HG03108 (cell line): ENCODE data around the gene PRR7.
A peak's percentile ranks its signal among the peaks of the same experiment; 100 is the strongest.

Experiments used
- ATAC-seq: cut with Tn5 transposase; IDR thresholded peaks from one replicate; pipeline ENCODE4 v1.9.1; 2021; ENCODE audit warnings: moderate library complexity; ENCODE audit not compliant: unreplicated experiment

The PRR7 gene

DNA sequence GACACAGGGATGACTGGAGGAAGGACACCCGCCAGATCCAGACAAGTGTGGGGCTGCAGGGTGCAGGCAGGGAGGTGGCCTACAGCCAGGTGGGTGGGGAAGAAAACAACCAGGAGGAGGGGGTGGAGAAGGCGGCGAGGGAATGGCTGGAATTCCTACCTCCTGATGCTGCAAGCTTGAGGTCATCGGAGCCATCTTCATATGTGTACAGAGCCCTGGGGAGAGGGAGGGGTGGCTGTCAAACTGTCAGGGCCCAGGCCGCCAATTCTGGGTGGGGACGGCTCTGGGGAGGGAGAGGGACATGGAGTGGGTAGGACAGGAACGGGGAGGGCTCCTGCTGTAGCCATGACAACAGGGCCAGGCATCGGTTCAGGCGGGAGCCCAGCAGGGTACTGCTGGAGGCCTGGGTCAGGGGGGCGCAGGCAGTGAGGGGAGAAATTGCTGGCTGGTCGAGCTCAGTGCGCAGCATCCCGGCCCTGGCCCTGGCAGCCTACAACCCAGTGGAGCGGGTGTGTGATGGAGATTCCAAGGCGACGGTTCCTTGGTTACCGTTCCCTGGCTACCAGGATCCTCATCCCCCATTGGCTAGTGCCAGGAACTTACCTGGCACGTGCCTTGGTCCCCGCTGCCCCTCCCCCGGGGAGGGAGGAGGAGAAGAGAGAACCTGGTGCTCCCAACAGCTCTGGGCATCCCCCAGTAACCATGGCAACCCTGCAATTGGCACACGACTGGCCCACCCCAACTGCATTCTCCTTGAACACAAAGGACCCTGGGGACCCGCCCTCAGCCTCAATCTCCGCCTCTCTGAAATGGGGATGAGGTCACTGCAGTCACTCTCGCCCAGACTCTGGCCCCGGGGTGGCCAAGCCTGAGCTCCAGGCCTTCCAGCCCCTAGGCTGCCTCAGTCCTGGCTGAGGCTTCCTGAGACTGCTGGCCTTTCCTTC lies 22.3 kb downstream of the PRR7 start:
- ATAC-seq, result no peak

DNA sequence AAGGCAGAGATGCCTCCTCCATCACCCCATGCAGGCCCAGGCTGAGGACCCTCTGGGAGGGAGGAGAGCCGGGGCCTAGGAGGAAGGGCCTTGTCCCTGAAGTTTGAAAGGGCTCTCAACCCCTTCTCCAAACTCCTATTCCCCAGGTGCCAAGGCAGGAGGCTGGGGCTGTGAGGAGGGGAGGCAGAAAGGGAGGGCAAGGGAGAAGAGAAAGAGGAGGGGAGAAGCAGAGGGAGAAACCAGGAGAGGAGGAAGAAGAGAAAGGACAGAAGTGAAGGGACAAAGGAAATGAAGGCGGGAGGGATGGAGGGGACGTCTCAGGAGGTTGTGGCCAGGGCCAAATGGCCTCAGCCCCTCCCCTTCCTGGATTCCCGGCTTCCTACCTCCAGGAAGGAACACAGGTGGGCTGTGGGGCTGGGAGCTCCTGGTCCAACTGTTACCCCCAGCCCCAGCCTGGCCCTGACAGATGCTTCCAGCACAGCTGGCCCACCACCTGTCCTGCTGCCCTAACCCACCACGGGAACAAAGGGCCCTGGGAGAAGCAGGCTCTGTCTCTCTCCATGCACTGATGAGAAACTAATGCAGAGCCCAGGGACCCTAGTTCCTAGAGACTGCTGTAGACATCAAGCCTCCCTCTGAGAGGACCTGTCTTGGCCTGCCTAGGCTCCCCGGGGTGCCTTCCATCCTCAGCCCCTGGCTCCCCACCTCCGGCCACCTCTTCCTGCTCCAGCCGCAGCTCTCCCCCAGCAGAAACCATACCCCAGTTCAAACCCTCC lies 23.3 kb downstream of the PRR7 start:
- ATAC-seq, result no peak

DNA sequence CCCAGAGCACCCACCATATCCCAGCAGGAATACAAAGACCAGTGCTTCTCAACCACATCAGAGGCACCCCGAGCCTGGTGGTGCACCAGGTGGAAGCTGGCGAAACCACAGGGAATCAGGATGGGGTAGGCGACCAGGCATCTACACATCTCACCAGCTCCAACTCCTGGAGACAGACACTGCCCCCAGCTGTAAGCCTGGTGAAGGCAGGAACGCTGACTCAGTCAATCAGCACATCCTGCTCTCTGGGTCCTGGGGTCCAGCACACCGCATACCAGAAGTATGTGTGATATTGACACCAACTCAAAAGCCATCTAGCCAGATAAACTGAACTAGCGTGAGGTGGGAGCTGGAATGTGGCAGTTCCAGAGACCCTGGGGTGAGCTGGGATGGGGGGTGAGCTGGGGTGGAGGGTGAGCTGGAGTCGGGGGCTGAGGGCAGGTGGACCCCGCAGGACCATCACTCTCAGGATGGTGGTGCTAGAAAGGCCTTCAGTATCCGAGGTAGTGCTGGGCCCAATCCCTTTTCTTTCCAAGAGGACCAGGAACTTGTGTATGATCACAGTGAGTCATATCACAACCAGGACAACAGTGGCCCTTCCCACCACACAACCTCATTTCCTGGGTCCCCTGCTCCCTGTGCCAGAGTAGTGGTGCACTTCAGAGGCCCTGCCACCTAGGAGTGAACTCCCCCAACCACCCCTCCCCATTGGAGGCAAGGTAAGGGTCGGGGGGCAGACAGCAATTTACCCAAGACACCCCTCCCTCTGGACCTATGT lies 24.3 kb downstream of the PRR7 start:
- no peak for ATAC-seq

DNA sequence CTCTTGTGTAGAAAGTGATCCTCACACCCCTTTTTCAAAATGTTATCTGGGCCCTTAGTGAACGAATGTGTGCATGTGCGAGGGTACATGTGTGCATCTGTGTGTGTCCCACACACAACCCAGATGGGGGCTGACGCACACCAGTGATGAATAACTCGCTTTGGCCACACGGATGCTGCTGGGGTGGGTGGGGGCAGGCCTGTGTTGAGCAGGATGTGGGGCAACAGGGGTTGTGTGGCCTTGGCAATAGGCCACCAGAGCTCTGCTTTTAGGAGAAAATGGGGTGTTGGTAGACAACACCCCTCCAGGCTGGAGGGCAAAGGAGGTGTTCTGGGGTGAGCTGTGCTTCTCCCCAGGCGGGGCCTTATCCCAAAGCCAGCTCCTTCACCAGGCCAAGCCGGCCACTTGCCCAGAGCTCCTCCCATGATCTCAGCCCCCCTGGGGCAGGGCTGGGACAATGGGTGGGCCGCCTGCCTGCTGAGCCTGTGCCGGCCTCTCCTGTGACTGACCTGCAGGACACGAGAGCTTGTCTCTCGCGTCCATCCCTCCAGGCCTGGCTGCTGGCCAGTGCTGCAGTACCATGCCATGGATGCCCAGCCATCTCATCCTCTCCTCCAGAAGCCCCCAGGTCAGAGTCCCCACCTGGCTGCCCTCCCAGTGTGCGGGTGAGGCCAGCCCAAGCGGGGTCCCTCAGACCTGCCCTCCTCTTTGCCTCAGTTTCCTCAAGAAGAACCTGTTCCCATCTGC lies 25.2 kb downstream of the PRR7 start:
- ATAC-seq, result no peak

DNA sequence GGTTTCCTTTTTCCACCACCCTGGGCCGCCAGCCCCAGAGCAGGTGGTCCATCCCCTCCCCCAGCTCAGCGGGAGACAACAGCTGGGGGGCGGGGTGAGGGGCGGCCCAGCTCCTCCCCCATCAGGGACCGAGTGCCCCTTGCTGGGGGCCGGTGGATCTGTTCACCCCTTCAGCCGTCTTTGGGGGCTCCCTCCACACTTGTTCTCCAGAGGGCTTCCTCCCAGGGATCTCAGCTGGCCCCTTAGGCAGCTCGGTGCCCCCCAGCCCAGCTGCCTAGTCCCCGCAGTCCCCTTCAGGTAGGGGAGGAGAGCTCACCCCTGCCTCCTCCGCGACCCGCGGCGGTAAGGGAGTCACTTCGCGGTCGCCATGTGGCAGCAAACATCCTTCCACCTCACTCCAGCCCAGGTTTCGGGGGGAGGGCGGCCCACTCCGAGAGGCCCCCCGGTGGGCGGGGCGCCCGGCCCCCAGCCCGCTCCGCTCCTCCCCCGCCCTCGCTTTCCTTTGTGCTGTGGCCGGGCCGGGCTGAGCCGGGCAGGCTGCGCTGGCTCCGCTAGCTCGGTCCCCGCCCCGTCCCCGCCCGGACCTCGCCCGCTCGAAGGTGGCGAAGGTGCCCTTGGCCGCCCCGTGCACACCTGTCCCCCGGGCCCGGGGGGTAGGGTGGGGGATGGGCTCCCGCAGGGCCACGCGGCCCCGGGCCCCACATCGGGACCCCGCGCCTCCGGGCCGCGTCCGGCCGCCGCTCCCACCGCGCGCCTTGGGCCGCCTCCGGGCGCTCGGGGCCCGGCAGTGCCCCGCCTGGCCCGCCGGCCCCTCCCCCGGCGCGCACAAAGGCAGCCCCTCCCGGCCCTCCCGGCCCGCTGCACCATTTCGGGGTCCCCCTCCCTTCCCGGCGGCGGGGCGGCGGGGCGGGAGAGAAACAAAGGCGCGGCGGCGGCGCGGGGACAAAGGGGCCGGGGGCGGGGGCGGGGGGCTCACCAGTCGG lies 26.1 kb downstream of the PRR7 start:
- ATAC-seq, result peak; percentile 37

DNA sequence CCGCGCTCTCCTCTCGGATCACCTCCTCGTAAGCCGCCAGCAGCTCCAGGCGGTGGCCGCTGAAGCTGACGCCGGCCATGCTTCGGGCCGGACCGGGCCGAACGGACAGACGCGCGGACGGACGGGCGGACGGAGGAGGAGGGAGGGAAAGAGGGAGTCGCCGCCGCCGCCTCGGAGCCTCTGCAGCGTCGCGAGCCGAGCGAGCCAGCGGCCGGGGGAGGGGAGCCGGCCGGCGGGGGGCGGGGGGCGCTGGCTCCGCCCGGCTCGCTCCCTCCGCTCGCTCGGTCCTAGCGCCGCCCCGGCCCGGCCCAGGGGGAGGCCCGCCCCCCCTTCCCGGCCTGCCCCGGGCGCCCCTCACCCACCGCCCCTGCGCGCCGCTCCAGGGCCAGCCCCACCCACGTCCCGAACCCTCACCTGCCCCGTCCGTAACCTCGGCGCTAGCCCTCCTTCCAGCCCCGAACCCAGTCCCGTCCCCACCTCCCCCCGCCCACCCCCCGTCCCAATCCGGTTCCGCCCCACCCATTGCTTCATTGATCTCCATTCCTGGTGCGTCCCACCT lies 26.9 kb downstream of the PRR7 start, which contains the start of gene DBN1:
Gene DBN1 (minus strand): TSS at position 192 of the 559 bp plus-strand sequence. CDS start 113 bp downstream, at position 79.
- no peak for ATAC-seq

DNA sequence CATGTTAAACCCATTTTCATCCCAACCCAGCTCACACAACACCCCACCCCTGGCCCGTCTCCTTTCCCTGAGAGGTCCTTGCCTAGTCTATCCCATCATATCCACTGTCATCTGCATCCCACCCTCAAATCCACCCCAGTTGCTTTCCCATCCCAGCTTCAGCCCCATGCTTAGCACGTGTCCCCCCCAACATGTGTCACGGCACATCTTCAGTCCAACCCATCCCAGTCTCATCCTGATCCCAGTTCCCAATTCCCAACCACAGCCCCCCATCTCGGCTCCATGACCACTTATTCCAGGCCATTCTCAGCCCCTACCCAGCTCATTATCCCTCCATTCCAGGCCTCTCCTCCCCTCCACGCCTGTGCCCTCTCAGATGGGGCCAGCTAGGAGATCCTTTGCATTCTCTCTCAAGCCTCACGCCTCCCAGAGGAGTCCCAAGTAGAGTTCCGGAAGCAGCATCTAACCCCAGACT lies 27.4 kb downstream of the PRR7 start:
- no peak for ATAC-seq

DNA sequence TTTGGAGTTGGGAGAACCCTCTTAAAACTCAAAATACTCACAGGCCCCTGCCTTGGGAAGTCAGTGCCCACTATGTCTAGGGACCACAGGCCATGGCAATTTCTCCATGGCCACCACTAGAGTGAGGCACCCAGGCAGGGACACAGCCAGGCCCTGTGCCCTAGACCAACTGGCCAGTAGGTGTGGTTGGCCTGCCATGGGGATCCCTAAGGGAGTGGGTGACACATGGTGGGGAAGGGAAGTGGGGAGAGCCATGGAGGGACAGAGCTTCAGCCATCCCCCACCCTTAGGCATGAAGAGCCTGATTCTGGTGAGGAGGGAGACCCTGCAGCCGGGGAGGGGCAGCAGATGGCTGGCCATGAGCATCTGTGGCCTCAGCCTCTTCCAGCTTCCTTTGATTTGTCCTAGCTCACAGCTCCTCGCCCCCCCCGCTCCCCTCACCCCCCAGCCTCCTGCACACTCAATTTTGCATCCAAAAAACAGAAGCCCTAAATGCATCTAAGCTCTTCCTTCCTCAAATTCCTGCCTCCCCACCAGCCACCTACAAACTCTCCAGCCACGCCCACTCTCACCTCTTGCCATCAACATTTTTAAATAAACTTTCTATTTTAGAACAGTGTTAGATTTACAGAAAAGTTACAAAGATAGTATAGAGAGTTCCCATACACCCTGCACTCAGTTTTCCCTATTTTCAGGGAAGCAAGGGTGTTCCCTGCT lies 28.4 kb downstream of the PRR7 start:
- ATAC-seq, result no peak

DNA sequence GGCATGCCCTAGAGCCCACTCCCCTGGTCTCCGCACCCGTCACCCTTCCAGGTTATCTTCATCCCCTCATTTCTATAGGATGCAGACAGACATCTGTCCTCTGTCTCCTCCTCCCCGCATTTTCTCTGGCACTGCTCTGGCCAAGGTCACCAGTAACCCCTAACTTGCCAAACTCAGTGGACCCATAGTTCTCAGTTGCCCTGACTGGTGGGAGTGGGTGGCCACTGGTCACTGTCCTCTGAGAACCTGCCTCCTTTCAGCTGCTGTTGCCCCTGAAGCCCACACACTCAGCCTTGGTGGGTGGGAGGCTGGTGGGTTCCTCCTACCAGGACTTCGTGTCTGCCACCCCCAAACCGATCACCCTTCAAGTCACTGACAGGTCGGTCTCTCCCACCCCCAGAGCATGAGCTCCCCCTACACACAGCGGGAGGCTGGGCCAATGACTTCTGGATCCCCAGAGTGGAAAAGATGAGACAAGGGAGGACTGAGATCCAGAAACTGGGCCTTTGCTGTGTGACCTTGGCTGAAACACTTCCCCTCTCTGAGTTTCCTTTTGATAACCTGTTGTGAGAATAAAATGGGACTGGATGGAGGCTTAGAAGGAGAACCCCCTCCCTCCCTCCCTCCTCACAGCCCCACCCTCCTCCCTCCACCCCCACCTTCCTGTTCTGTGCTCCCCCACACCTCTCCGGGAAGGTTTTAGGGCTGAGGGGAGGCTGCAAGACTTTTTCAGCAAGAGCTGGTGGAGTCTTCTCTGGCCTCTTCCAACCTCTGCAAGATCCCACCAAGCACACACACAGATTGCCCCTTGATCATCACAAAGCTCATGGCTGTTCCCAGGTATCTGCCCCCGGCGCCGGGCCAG lies 29.2 kb downstream of the PRR7 start:
- no peak for ATAC-seq

DNA sequence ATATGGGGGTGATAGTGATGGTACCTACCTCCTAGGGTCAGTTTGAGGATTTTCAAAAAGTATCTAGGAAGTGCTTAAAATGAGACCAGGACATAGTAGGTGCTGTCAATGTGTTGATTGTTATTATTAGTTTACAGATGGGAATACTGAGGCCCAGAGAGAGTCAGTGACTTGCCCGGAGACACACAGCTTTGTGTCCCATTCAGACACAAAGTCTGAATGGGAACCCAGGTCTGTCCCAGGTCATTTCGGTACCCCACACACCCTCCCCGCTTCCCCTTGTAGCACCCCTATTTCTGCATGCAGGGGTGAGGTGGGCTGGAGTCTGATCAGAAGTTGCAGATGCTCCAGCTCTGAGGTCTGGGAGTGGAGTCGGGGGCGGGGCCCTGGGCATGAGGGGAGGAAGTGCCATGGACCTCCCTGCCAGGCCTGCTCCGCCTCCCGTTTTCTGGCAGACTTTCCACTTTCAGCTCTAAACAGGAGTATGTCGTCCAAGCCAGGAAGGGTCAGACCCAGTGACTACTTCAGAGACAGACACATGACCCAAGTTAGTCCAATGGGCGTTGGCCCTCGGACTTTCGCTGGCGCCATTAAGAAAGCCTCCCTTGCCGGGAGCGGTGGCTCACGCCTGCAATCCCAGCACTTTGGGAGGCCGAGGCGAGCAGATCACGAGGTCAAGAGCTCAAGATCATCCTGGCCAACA lies 30.1 kb downstream of the PRR7 start:
- ATAC-seq, result no peak

DNA sequence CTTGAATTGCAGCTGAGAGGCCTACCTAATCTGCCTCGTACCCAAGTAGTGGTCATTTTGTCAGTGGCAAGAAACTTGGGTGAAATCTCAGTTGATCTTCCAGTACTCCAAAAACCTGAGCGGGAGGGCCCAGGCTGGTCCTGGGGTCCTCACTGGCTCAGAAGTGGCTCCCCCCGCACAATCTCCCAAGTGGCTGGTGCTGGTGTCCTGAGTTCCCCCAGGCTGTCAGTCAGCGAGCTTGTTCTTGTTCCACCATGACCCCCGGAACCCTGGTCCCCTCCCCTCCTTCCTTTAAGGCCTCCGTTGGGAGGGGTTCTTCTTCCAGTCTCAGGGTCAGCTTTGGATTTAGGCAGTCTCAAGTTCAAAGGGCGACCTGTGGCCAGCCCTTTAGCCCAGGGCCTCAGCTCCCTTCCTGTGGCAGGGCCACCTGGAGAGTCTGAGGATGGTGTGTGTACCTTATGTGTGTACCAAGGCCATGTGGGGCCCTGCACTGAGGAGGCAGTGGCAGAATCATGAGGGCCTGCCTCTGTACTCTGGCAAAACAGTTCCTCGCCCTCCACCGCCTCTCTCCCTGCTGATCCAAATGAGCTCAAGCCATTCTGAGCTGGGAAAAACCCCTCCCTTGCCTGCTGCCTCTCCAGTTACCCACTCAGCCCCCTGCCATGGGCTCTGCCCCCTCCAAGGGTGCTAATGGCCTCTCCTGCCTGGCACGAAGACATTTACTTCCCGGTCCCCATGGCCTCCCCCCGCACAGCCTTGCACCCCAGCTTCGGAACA lies 31.3 kb downstream of the PRR7 start:
- no peak for ATAC-seq

DNA sequence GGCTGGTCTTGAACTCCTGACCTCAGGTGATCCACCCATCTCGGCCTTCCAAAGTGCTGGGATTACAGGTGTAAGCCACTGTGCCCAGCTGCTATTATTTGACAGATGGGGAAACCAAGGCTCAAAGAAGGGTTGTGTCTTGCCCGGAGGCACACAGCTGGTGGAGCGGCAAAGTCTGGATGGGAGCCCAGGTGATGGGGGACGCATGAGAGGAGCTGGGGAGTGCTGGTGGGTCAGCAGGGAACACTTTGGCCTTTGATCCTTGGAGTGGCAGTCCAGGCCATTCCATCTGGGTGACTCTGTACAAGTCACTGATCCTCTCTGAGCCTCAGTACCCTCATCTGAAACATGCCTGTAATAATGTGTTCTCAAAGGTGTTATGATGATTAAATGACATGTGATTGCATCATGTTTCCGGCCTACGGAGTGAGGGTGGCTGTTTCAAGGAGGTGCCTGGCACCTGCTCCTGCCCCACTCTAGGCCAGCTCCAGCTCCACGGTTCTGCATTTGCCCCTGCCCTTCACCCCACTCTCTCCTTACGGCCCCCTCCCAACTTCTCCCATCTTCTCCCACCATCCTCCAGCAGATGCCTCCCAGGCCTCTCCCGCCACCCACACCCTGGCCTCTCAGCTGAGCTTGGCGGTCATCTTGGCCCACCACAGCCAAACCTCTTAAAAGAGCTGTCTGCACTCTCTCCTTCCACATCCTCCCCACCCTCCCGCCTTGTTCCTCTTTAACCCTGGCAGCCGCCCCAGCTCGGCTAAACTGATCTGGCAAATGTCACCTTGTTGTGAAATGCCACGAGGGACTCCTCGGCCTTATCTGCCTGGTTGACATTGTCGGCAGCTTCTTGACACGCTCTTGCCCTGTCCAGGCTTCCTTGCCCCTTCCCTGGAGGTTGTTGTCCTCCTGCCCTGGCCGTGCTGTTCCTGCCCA lies 32.4 kb downstream of the PRR7 start:
- no peak for ATAC-seq

DNA sequence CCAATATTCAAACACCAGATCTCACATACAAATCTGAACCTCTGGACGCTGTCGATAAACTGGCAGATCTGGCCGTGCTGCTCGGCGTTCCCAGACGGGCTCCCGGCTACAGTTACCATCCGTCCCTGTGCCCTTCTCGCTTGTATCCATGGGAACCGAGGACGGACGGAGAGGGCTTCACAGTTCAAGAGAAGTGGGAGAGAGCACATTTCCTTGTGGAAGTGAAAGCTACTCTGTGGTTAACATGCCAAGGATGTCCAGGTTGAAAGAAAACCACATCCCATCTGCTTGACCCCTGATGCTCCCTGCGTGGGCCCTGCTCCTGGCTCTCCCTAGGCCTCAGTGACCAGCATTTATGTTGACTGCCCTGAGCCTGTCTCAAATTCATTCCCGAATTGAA lies 33.2 kb downstream of the PRR7 start:
- ATAC-seq, result no peak

DNA sequence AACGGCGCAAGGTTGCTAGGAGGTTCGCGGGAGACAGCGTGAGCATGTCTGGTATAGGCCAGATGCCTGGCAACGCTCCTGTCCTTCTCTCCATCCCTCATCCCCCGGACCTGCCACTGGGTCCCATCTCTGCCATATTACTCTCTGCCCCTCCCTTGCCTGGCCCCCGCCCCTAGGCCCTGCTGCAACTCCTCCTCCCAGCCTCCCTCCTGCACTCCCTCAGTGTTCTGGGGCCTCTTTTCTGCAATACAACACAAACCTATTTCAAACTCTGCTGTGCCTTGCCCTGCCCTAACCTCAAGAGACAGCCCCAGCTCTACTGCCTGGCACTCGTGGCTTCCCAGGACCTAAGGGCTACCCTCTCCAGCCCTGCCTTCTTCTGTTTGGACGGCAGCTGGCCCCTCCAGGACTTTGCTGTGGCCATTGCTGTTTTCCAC lies 35.8 kb downstream of the PRR7 start:
- ATAC-seq, result no peak

DNA sequence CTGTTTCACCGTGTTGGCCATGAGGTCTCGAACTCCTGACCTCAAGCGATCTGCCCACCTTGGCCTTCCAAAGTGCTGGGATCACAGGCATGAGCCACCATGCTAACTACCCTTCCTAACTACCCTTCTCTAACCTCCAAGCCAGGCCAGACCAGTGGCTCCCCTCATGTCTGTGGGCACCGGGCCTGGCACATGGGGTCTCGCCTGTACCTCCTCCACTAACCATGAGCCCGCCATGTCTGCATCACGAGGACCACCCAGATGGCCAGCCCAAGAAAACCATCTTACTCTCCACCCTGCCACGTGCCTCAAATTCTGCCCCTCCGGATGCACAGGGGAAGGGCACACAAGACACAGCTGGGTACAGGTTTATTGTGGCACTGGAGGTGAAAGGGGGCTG lies 36.4 kb downstream of the PRR7 start:
- no peak for ATAC-seq
